Astrocyte of the cerebellum (primary cell): Measurements from ENCODE around the gene SV2C.

ENCODE experiments used
- DNase-seq: peaks from one replicate; pipeline ENCODE4 v3.0.0-alpha.2; 2011; ENCODE audit warnings: low read depth
- H3K4me3 ChIP-seq: 2 replicates; pipeline ENCODE4 v1.5.1; 2011; ENCODE audit warnings: mild to moderate bottlenecking, low read depth, low read length, moderate library complexity
- CTCF ChIP-seq: IDR thresholded peaks from 2 replicates; pipeline ENCODE4 v1.5.1; 2012; ENCODE audit warnings: low read length, low read depth, moderate library complexity, mild to moderate bottlenecking; ENCODE audit errors: missing control alignments
- in situ Hi-C: cut with HindIII; loops from 2 replicates; pipeline ENCODE4 v1.10.0; 2017; ENCODE audit warnings: low sequenced_read_pairs

Gene SV2C

GRCh38 chr5:76062502-76063041 lies 20.6 kb upstream of the SV2C start:
- H3K4me3 ChIP-seq: no peak overlapping the region
- in situ Hi-C loops: no loop called here
- no peak for DNase-seq
- TF ChIP-seq CTCF: no peak

GRCh38 chr5:76065258-76065657 lies 17.9 kb upstream of the SV2C start:
- TF ChIP-seq CTCF: no peak
- no peak overlapping the region for H3K4me3 ChIP-seq
- DNase-seq: no peak
- in situ Hi-C loops: no loop called here

GRCh38 chr5:76069061-76069735 lies 14.0 kb upstream of the SV2C start:
- in situ Hi-C loops: no loop called here
- no peak for TF ChIP-seq CTCF
- no peak for DNase-seq
- H3K4me3 ChIP-seq: no peak overlapping the region

GRCh38 chr5:76074487-76075065 lies 8.6 kb upstream of the SV2C start:
- TF ChIP-seq CTCF: peak; percentile 5
- in situ Hi-C loops: no loop called here
- H3K4me3 ChIP-seq: no peak overlapping the region
- no peak for DNase-seq

- in situ Hi-C loops: no loop called here
- no peak overlapping the region for H3K4me3 ChIP-seq
- no peak for DNase-seq
- TF ChIP-seq CTCF: no peak
These were observed 1.1 kb upstream of the SV2C start for GRCh38 chr5:76081811-76082771.
